NCI-H446 treated with DMSO at 0.1 percent for 48 hours (cell line): ENCODE measurements around the gene GJC2.

ENCODE experiments used
- DNase-seq: peaks from one replicate; lab custom pipeline; 2025; lab: John Stamatoyannopoulos, UW

GJC2 gene

DNA sequence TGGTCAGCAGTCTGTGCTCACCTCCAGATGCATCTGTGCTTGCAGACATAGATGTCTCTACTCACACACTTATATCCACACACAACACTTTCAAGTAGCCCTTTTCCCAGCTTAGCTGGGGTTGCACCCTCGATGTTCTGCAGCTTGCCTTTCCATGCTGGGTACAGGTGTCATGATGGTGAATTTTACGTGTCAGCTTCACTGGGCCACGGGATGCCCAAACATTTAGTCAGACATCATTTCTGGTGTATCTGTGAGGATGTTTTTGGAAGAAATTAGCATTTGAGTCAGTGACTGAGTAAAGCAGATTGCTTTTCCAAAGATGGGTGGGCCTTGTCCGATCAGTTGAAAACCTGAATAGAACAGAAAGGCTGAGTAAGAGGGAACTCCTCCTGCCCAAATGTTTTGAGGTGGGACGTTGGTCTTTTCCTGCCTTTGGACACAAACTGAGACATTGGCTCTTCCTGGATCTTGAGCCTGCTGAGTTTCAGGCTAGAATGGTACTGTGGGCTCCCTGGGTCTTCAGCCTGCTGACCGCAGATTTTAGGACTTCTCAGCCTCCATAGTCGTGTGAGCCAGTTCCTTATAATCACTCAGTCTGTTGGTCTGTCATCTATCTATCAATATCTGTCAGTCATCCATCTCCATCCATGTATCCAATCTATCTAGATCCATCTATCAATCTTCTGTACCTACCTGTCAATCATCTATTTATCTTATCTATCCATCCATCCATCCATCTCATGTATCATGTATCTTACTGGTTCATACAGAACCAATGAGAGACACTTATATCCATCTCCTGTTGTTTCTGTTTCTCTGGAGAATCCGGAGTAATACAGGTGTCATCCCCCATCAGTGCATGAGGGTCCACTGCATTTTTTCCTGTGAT, 45.4 kb downstream of the GJC2 start:
- no peak for DNase-seq

DNA sequence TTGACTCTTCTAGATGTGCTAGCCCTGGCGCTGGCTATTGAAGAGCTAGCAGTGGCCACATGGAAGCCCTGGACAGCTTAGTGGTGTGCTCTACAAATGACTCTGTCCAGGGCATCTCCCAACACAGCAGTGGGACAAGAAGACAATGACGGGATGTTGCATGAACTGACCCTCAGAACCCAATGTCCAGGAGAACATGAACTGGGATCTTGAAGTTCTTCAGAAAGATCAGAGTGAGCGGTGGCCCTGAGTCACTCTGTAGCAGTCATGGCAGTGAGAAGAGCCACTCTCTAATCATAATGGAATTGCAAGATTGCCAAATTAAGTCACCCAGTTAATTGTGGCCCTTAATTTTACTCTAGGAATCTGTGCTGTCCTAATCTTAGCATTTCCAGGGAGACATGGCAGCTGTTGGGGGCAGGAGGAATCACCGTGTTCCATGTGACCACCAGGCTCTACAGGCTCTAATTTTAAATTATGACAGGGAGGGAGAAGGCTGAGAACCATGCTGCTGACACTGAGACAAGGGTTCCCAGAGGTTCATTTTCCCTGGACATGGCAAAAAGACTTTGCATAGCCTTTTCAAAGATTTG, 47.9 kb downstream of the GJC2 start:
- no peak for DNase-seq

DNA sequence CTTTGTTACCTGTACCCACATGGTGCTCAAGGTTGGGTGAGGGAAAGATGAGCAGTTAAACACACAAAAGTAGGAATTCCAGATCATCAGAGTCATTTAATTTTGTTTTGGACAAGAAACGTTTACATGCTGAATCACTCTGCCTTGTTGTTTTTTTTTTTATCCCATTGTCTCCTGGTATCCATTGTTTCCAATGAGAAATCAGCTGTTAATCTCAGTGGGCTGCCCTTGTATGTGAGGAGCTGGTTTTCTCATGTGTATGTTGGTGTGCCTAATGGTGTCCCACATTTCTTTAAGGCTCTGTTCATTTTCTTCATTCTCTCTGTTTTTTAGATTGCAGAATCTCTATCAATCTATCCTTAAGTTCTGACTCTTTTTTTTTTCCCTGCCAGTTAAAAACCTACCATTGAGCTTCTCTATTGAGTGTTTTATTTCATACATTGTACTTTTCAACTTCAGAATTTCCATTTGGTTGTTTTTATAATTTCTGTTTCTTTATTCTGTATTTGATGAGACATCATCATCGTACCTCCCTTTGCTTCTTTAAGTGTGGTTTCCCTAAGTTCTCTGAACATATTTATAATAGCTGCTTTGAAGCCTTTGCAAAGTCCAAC, 49.4 kb downstream of the GJC2 start:
- DNase-seq, result no peak

DNA sequence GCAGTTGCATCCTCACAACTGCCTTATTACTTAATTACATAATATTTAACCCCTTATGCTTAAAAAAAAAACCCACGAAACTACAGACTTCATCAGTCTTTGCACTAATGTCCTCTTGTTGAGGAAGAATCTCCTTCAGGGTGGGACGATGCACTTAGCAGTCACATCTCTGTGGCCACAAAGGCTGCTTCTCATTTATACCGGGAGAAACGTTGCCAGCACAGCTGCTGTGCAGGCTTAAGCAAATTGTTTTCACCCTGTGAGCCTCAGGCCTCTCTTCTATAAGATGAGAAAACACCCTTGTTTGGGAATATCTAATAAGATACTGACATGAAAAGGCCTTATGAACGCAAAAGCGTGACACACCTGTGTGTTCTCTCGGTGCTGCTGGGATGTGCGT, 55.2 kb downstream of the GJC2 start:
- DNase-seq, result no peak

DNA sequence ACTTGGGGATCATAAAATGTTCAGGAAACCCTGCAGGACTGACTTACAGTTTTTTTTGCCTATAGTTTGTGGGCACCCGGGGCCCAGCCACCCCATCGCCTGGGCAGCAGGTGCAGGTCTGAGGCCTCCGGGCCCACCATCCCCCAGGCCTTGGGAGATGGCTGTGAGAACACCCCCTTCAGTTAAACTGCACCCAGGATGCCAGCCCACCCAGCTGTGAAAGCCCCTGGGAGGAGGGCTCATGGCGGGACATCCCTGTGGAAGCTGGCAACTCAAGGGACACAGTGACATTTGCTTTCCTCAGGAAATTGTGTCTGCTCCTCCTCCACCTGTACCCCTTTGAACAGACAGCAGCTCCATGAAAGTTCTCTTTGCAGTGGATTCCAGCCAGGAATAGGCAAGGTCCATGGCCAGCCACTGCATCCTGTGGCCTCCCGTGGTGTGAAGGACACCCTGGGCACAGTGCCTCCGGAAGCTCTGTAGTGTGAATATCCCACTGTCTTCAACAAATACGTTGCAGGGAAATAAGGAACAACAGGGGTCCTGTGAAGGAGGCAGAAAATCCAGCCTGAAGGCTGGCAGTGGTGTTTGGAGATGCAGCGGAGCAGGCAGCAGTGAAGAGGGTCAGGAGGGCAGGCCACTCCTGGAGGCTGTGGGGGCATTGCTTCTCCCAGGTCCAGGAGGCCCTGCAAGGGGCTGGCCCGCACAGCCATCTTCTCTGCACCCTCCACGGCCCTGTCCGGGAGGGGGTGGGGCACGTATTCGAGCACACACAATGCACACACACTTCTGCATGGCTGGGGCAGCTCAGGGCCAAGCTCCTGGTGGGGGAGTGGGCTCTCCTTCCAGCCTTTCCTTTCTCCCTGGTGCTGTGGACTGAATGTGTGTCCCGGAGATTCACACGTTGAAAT, 56.1 kb downstream of the GJC2 start:
- no peak for DNase-seq

DNA sequence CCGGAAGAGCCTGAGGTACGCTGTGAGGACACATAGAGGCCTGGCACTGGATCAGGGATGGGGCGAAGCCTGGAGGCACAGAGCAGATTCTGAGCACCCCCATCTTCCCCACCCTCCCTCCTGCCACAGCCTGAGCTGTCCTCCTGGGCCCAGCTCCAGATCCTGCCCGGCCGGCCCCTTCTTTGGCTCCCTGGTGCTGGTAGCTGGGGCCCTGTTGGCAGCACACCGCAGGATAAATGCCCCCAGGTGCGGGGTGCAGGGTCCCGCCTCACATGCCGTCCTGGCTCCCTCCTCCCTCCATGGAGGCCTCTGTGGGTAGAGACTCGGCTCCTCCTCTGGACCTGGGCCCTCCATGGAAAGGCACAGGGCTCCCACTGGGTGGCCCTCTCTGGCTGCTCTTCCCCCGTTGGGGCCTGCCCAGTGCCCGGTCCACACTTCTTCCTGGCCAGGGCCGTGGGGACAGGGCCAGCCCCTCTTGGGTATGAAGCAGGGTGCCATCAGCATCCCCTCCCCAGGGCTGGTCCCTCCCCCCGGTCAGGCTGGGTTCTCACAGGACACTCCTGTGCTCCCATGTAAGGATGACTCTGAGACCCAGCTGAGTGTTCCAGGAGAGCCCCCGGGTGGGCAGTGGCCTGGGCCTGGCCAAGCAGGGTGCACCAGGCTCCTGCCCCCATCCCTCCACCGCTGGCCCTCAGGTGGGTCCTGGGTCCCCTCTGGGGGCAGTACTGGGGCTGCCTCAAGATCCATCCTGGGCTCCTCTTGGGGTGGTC, 57.0 kb downstream of the GJC2 start:
- DNase-seq, result no peak

DNA sequence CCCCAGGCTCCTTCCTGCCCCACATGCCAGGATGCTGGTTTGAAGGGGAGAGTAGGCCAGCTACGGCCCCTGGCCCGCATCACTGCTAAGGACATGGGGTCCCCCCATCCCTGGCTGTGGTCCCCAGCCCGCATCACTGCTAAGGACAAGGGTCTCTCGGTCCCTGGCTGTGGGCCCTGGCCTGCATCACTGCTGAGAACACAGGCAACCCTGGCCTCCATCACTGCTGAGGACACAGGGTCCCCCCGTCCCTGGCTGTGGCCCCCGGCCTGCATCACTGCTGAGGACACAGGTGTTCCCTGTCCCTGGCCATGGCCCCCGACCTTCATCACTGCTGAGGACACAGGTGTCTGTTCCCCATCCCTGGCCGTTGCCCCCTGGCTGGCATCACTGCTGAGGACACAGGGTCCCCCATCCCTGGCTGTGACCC, 57.7 kb downstream of the GJC2 start:
- no peak for DNase-seq

DNA sequence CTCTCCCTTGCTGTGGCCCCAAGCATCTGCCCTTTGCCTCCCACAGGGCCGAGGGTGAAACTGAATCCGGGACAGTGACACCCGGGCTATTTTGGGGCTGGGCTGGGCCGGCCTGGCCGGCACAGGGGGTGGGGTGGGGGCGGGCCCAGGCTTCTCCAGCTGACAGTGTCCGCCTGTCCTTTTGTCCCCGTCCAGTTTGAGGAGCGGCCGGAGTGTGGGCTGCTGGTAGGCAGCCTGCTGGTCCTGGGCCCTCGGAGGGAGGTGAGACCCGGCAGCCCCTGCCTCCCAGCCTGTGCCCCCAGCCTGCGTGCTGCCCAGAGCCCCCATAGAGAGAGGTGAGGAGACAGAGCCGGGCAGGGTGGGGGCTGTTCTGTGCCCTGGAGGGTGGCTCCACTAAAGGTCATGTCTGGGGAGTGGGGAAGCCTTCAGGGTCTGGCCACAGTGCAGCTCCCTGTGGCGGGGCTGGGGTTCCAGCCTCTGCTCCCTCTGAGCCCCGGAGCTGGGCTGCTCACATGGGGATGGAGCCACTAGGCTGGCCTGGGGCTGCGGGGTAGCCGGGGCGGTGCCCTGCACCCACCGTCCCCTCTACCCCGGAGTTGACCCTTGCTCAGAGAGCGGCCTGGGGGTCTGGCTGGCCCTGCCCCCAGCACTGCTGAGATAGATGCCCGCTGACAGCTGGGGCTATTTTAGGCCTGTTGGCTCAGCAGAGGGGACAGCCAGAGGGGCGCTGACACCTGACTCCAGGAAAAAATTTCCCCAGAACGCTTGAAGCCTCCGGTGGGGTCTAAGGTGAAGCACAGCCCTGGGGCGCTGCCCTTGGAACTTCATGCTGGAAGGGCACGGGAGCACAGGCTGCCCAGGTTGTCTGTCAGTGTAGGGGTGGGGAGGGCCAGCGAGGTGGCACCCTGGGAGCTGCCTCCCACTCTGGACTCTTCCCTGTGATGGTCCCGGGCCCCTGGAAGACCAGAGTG, 58.4 kb downstream of the GJC2 start, which contains the start of gene OBSCN:
Gene OBSCN (plus strand): TSS at position 194 of the 971 bp plus-strand sequence. CDS start 3,740 bp downstream, outside the sequence.
- DNase-seq, result no peak

DNA sequence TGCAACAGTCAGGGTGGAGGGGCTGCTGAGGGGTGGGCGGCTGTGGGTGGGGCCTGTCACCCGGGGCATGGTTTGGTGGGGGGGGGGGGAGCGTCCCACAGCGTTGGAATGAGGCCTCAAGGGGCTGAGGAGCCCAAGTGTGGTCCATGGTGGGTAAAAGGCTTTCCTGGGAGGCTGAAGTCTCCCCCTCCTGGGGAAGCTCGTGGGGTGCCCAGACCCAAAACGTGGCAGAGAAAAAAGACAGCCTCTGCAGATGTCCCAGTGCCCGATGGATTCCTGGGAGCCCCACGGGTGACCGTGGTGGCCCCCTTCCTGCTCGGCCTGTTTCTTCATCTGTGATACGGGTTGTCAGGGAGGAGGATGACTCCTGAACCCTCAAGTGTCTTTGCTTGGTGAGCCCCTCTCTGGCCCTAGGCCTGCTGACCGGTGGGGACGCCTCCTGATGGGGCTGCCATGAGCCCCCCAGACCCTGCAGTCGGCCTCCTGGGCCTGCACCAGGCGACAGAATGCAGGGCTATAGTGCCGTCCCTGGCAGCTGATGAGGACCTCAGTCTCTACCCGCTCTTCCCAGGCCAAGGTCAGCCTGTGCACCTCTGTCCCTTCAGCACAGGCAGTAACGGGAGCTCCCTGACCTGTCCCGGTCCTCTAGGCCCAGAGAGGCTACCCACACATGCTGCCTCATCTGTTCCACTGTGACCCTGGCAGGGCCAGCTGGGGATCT, 59.3 kb downstream of the GJC2 start:
- DNase-seq, result no peak
